ENCODE data around the gene PORCN.

DNA sequence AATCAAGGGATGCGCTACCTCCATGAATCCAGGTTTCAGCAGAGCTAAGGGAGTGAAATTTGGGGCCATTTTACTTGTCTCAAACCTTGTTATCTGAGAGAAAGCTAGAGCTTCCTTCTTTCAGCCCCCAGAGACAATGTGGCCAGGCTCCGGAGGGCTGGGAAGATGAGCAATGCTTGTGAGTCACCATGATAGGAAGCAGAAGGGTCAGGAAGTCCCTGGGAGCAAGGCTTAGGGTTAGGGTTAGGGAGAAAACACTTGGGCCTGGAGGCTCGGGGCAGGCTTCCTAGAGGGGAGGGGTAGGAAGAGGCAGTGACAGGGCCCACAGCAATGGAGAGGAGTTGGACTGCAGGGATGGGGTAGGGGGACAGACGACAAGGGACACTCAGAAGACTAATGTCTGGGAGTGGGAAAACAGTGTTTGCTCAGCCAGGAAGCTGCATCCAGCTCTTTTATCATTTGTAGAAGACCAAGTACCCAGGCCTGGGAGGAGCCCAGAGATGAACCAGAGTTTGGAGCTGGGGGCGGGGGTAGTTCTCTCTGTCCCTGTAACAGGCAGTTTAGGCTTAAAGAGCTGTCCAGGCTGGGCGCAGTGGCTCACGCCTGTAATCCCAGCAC, 16.4 kb upstream of the PORCN start:
- TF ChIP-seq, protein P1, sequence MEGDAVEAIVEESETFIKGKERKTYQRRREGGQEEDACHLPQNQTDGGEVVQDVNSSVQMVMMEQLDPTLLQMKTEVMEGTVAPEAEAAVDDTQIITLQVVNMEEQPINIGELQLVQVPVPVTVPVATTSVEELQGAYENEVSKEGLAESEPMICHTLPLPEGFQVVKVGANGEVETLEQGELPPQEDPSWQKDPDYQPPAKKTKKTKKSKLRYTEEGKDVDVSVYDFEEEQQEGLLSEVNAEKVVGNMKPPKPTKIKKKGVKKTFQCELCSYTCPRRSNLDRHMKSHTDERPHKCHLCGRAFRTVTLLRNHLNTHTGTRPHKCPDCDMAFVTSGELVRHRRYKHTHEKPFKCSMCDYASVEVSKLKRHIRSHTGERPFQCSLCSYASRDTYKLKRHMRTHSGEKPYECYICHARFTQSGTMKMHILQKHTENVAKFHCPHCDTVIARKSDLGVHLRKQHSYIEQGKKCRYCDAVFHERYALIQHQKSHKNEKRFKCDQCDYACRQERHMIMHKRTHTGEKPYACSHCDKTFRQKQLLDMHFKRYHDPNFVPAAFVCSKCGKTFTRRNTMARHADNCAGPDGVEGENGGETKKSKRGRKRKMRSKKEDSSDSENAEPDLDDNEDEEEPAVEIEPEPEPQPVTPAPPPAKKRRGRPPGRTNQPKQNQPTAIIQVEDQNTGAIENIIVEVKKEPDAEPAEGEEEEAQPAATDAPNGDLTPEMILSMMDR (conservative IDR thresholded peaks at IDR 0.05; ENCODE audit: low read depth, low read length), result no peak
- TF ChIP-seq EZH2 (IDR thresholded peaks at IDR 0.05; ENCODE audit: borderline replicate concordance, low read depth, low read length, poor library complexity, severe bottlenecking), result no peak

All from A673 (cell line).